MM.1S (cell line): Measurements from ENCODE around the gene TSHZ2.

ENCODE experiments used
- EZH2 ChIP-seq: fragments of 300-600 bp; sonication (generic); optimal IDR thresholded peaks from 2 replicates; pipeline ENCODE3; 2017; ENCODE audit warnings: low read depth, mild to moderate bottlenecking, antibody characterized with exemption, low read length, mixed read lengths
- TF ChIP-seq, protein P1 (sequence below): fragments of 300-600 bp; sonication (generic); IDR thresholded peaks from 2 replicates; pipeline ENCODE4 v1.5.1; 2016; ENCODE audit warnings: antibody characterized with exemption, low read length, mixed read lengths

DNA sequence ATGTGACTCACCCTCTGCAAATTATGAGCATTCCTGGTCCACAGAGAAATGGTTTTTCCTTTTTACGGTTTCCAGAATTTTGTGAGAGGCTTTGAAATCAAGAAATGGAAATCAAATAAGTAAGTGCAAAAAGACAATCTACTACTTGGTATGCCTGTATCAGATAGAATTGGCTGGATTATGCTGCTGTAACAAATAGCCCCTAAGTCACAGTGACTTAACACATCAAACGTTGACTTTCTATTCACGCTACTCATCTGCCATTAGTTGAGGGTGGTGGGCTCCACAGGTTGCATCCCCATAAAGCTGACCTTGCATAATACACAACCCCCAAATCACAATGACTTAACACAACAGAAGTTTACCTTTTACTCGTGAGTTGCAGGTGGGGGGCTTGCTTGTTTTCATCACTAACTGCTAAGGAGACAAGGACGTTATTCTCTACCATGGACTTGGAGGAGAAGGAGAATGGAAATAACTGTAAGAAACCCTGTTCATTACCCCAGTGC, 44.4 kb downstream of the TSHZ2 start:
- TF ChIP-seq, protein P1, sequence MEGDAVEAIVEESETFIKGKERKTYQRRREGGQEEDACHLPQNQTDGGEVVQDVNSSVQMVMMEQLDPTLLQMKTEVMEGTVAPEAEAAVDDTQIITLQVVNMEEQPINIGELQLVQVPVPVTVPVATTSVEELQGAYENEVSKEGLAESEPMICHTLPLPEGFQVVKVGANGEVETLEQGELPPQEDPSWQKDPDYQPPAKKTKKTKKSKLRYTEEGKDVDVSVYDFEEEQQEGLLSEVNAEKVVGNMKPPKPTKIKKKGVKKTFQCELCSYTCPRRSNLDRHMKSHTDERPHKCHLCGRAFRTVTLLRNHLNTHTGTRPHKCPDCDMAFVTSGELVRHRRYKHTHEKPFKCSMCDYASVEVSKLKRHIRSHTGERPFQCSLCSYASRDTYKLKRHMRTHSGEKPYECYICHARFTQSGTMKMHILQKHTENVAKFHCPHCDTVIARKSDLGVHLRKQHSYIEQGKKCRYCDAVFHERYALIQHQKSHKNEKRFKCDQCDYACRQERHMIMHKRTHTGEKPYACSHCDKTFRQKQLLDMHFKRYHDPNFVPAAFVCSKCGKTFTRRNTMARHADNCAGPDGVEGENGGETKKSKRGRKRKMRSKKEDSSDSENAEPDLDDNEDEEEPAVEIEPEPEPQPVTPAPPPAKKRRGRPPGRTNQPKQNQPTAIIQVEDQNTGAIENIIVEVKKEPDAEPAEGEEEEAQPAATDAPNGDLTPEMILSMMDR: no peak
- no peak for TF ChIP-seq EZH2
